ENCODE data around the gene GTPBP6.

DNA sequence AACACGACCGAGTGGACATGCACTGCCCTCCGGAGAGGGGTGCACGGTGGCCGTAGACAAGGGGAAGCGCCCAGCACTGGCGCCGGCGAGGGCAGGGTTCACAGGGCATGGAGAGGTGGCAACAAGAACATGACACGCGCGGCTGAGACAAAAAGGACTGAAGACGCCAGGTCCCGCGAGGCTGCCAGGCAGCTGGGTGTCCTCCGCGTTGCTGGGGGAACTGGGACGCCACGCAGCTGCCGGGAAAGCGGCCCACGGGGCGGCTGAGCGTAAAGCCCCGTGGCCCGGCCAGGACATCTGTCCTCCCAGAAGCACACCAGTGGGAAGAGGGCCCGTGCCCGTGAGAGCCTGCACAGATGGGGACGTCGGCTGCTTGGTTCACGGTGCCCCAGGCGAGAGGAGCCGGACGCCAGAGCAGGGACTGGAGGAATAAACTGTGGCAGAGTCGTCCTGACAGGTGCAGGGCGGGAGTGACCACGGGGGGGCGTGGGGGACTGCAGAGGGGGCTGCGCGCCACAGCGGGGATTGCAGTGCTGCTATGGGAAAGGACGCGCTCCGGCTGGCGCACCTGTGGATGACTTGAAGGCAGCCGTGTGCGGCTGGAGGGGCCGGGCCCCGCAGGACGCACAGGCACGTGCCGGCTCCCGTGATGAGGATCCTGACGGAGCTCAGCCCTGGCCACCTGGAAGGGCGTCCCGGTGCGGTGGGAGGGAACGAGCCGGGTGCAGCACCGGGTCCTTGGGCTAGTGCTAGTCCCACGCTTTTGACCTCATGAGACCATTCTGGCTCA is 32.1 kb upstream of the GTPBP6 start:
- TF ChIP-seq, protein P1, sequence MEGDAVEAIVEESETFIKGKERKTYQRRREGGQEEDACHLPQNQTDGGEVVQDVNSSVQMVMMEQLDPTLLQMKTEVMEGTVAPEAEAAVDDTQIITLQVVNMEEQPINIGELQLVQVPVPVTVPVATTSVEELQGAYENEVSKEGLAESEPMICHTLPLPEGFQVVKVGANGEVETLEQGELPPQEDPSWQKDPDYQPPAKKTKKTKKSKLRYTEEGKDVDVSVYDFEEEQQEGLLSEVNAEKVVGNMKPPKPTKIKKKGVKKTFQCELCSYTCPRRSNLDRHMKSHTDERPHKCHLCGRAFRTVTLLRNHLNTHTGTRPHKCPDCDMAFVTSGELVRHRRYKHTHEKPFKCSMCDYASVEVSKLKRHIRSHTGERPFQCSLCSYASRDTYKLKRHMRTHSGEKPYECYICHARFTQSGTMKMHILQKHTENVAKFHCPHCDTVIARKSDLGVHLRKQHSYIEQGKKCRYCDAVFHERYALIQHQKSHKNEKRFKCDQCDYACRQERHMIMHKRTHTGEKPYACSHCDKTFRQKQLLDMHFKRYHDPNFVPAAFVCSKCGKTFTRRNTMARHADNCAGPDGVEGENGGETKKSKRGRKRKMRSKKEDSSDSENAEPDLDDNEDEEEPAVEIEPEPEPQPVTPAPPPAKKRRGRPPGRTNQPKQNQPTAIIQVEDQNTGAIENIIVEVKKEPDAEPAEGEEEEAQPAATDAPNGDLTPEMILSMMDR (IDR thresholded peaks at IDR 0.05), result no peak
- TF ChIP-seq POLR2A (IDR thresholded peaks at IDR 0.05), result no peak
